ENCODE measurements around the gene MPG. TPM values are rescaled to one million over a fixed set of nuclear protein-coding genes. Genes with fewer than 3 reads are reported as not detected.

The MPG gene
- total and polyA plus RNA-seq, 2 experiments from 2014 or later, result 38.0 to 91.1 TPM

- Histone ChIP-seq H3K4me2 (no peak overlapping the region), H3K4me1 (ENCODE audit: insufficient read depth) (no peaks in the 10 kb centered on the region; the same call in 1 of the 2 replicates), H4K20me1 (replicated peaks; ENCODE audit: insufficient read depth) (no peaks in the 10 kb centered on the region; the same call in 1 of the 2 replicates), H3K4me3 (no peak overlapping the region), H3F3A (replicated peaks; ENCODE audit: low read depth) (no peaks in the 10 kb centered on the region), H3K27me3 (ENCODE audit: insufficient read depth) (no peaks in the 10 kb centered on the region), H3K36me3 (ENCODE audit: insufficient read depth) (no peaks in the 10 kb centered on the region), H3K79me2 (replicated peaks; ENCODE audit: insufficient read depth) (no peaks in the 10 kb centered on the region), H3K9me2 (ENCODE audit: insufficient read depth) (no peaks in the 10 kb centered on the region), H3K27ac (ENCODE audit: low read depth) (no peak overlapping the region), H2AFZ (no peak overlapping the region)
- H3K4me3 Mint-ChIP-seq, result no peak overlapping the region
- TF ChIP-seq CTCF (conservative IDR thresholded peaks at IDR 0.05; ENCODE audit: low read depth in 2 of 2) (no peak), ZNF462 (CRISPR knock-in tag; IDR thresholded peaks at IDR 0.05) (no peak), ZNF331 (CRISPR knock-in tag; IDR thresholded peaks at IDR 0.05; ENCODE audit: low read depth) (no peak), CREB1 (CRISPR knock-in tag; IDR thresholded peaks at IDR 0.05; ENCODE audit: low read depth) (no peak), STAT1 (IDR thresholded peaks at IDR 0.05; ENCODE audit: unreplicated experiment) (no peak), EZH2phosphoT487 (IDR thresholded peaks at IDR 0.05; ENCODE audit: unreplicated experiment) (no peak), ZNF114 (CRISPR knock-in tag; IDR thresholded peaks at IDR 0.05) (no peak), JUNB (IDR thresholded peaks at IDR 0.05; ENCODE audit: unreplicated experiment) (no peak), EZH2 (IDR thresholded peaks at IDR 0.05; ENCODE audit: low read depth, unreplicated experiment) (no peak), NANOG (IDR thresholded peaks at IDR 0.05; ENCODE audit: borderline replicate concordance) (no peak), POLR2AphosphoS5 (IDR thresholded peaks at IDR 0.05; ENCODE audit: low read depth) (no peak), REST (IDR thresholded peaks at IDR 0.05; ENCODE audit: unreplicated experiment) (no peak), ETS1 (IDR thresholded peaks at IDR 0.05) (no peak)
- no peak overlapping the region for H3K27ac Mint-ChIP-seq
- peaks cover 9% of the 10 kb centered on the region for H3K27me3 Mint-ChIP-seq (ENCODE audit: insufficient read depth, low read depth, poor library complexity)
- DNase-seq (ENCODE audit: low spot score), result no peak
- no peaks in the 10 kb centered on the region for H3K9me3 Mint-ChIP-seq
- H3K36me3 Mint-ChIP-seq (ENCODE audit: low read depth), result peaks cover 21% of the 10 kb centered on the region
- no peak for ATAC-seq
- H3K4me1 Mint-ChIP-seq, result peaks cover 8% of the 10 kb centered on the region
Observed at GRCh38 chr16:84718-85406, 6.8 kb downstream of the MPG start.

Data from GM23338 (cell line).